Measurements from ENCODE around the gene SPR. TPM values are rescaled to one million over a fixed set of nuclear protein-coding genes. Genes with fewer than 3 reads are reported as not detected.

SPR gene
- total and polyA plus RNA-seq, 2 of the 13 experiments (the other 11 are each of a cell fraction or from before 2014, with no cell fraction given), result 34.0 to 96.0 TPM

- TF ChIP-seq, protein P1, sequence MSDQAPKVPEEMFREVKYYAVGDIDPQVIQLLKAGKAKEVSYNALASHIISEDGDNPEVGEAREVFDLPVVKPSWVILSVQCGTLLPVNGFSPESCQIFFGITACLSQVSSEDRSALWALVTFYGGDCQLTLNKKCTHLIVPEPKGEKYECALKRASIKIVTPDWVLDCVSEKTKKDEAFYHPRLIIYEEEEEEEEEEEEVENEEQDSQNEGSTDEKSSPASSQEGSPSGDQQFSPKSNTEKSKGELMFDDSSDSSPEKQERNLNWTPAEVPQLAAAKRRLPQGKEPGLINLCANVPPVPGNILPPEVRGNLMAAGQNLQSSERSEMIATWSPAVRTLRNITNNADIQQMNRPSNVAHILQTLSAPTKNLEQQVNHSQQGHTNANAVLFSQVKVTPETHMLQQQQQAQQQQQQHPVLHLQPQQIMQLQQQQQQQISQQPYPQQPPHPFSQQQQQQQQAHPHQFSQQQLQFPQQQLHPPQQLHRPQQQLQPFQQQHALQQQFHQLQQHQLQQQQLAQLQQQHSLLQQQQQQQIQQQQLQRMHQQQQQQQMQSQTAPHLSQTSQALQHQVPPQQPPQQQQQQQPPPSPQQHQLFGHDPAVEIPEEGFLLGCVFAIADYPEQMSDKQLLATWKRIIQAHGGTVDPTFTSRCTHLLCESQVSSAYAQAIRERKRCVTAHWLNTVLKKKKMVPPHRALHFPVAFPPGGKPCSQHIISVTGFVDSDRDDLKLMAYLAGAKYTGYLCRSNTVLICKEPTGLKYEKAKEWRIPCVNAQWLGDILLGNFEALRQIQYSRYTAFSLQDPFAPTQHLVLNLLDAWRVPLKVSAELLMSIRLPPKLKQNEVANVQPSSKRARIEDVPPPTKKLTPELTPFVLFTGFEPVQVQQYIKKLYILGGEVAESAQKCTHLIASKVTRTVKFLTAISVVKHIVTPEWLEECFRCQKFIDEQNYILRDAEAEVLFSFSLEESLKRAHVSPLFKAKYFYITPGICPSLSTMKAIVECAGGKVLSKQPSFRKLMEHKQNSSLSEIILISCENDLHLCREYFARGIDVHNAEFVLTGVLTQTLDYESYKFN (CRISPR knock-in tag; conservative IDR thresholded peaks at IDR 0.05), result no peak
- no peak for TF ChIP-seq ZNF788 (CRISPR knock-in tag; IDR thresholded peaks at IDR 0.05; ENCODE audit: borderline replicate concordance)
- no peak; the same call in 1 of the 2 replicates for TF ChIP-seq SNAI1 (CRISPR knock-in tag; IDR thresholded peaks at IDR 0.05; ENCODE audit: borderline replicate concordance)
- TF ChIP-seq ZNF3 (CRISPR knock-in tag; IDR thresholded peaks at IDR 0.05), result no peak
- TF ChIP-seq PPARG (CRISPR knock-in tag; conservative IDR thresholded peaks at IDR 0.05), result 0 out of 2 replicates have a peak, but pooled peaks have one; percentile 52
- TF ChIP-seq POLR2AphosphoS5 (IDR thresholded peaks at IDR 0.05; ENCODE audit: low read depth, low read length), result no peak
- no peak for TF ChIP-seq RARG (CRISPR knock-in tag; IDR thresholded peaks at IDR 0.05; ENCODE audit: low read depth)
- TF ChIP-seq ZNF335 (CRISPR knock-in tag; IDR thresholded peaks at IDR 0.05), result 0 out of 2 replicates have a peak, but pooled peaks have one; percentile 71
- TF ChIP-seq MAFF (IDR thresholded peaks at IDR 0.05; ENCODE audit: low read depth, low read length), result no peak
- no peak for TF ChIP-seq ZNF101 (CRISPR knock-in tag; IDR thresholded peaks at IDR 0.05; ENCODE audit: borderline replicate concordance, low read depth)
- no peak for TF ChIP-seq NR0B2 (CRISPR knock-in tag; IDR thresholded peaks at IDR 0.05)
- peak; percentile 59 for TF ChIP-seq RARA (CRISPR knock-in tag; IDR thresholded peaks at IDR 0.05)
- TF ChIP-seq DNMT1 (CRISPR knock-in tag; IDR thresholded peaks at IDR 0.05), result no peak
- TF ChIP-seq ZNF383 (CRISPR knock-in tag; IDR thresholded peaks at IDR 0.05; ENCODE audit: borderline replicate concordance), result no peak
- TF ChIP-seq MBD4 (IDR thresholded peaks at IDR 0.05; ENCODE audit: borderline replicate concordance, low read length), result no peak
- TF ChIP-seq ZUFSP (CRISPR knock-in tag; IDR thresholded peaks at IDR 0.05; ENCODE audit: borderline replicate concordance), result no peak
- no peak for TF ChIP-seq DMAP1 (CRISPR knock-in tag; IDR thresholded peaks at IDR 0.05)
- TF ChIP-seq HDAC6 (IDR thresholded peaks at IDR 0.05; ENCODE audit: low read depth, low read length), result no peak
- TF ChIP-seq, protein P2, sequence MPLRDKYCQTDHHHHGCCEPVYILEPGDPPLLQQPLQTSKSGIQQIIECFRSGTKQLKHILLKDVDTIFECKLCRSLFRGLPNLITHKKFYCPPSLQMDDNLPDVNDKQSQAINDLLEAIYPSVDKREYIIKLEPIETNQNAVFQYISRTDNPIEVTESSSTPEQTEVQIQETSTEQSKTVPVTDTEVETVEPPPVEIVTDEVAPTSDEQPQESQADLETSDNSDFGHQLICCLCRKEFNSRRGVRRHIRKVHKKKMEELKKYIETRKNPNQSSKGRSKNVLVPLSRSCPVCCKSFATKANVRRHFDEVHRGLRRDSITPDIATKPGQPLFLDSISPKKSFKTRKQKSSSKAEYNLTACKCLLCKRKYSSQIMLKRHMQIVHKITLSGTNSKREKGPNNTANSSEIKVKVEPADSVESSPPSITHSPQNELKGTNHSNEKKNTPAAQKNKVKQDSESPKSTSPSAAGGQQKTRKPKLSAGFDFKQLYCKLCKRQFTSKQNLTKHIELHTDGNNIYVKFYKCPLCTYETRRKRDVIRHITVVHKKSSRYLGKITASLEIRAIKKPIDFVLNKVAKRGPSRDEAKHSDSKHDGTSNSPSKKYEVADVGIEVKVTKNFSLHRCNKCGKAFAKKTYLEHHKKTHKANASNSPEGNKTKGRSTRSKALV (CRISPR knock-in tag; IDR thresholded peaks at IDR 0.05), result peak; percentile 68; the same call in 1 of the 2 replicates
- TF ChIP-seq, protein P3, sequence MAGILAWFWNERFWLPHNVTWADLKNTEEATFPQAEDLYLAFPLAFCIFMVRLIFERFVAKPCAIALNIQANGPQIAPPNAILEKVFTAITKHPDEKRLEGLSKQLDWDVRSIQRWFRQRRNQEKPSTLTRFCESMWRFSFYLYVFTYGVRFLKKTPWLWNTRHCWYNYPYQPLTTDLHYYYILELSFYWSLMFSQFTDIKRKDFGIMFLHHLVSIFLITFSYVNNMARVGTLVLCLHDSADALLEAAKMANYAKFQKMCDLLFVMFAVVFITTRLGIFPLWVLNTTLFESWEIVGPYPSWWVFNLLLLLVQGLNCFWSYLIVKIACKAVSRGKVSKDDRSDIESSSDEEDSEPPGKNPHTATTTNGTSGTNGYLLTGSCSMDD (CRISPR knock-in tag; IDR thresholded peaks at IDR 0.05), result no peak
These were observed 3.7 kb upstream of the SPR start (continued) for GRCh38 chr2:72883356-72883962.
